IPS-11a (cell line): ENCODE data around the gene RRP36.
A peak's percentile ranks its signal among the peaks of the same experiment; 100 is the strongest.
"Not testable (repeated sequence)": the region's sequence is repeated elsewhere in the genome, so short reads cannot be mapped to it uniquely, and the experiment has no call there.

Source experiments
- H3K4me3 ChIP-seq: one replicate; pipeline ENCODE4 v1.5.1; 2013; ENCODE audit warnings: low read depth, low read length, control low read depth

RRP36 gene

GRCh38 chr6:43021270-43022047 is at the start of gene RRP36:
RRP36 (plus strand) TSS chr6:43021623; CDS start chr6:43021655, 32 bp downstream.
- peak within 1 kb of the TSS; percentile 99 for H3K4me3 ChIP-seq

GRCh38 chr6:42971746-42972327 is 49.6 kb upstream of the RRP36 start:
- no peak overlapping the region for H3K4me3 ChIP-seq

- no peak overlapping the region for H3K4me3 ChIP-seq
These were observed 47.5 kb upstream of the RRP36 start for GRCh38 chr6:42973926-42974325.

GRCh38 chr6:42974919-42975505 is 46.4 kb upstream of the RRP36 start:
- H3K4me3 ChIP-seq: no peak overlapping the region

GRCh38 chr6:42978487-42978838 is 43.0 kb upstream of the RRP36 start:
- H3K4me3 ChIP-seq: peak overlapping the region; percentile 70

- peak within 1 kb of the TSS; percentile 70 for H3K4me3 ChIP-seq
These were observed 42.4 kb upstream of the RRP36 start, which contains the start of gene PEX6 for GRCh38 chr6:42978839-42979522. PEX6 (minus strand) TSS chr6:42979181; CDS start chr6:42979150, 31 bp downstream.

- H3K4me3 ChIP-seq: peak overlapping the region; percentile 70
These were observed 41.8 kb upstream of the RRP36 start for GRCh38 chr6:42979523-42980177.

- no peak overlapping the region for H3K4me3 ChIP-seq
These were observed 39.6 kb upstream of the RRP36 start for GRCh38 chr6:42981836-42982235.

- peak within 1 kb of the TSS; percentile 75 for H3K4me3 ChIP-seq
These were observed 37.2 kb upstream of the RRP36 start, which contains the start of gene PPP2R5D for GRCh38 chr6:42984001-42984923. PPP2R5D (plus strand) TSS chr6:42984570; CDS start chr6:42984678, 108 bp downstream.

GRCh38 chr6:42984924-42985475 is 36.4 kb upstream of the RRP36 start:
- H3K4me3 ChIP-seq: peak overlapping the region; percentile 75

GRCh38 chr6:42987533-42988451 is 33.6 kb upstream of the RRP36 start:
- H3K4me3 ChIP-seq: no peak overlapping the region

- H3K4me3 ChIP-seq: no peak overlapping the region
These were observed 32.9 kb upstream of the RRP36 start for GRCh38 chr6:42988486-42989020.

GRCh38 chr6:42989923-42990322 is 31.5 kb upstream of the RRP36 start:
- H3K4me3 ChIP-seq: no peak overlapping the region

GRCh38 chr6:42993445-42993844 is 28.0 kb upstream of the RRP36 start:
- H3K4me3 ChIP-seq: no peak overlapping the region

- H3K4me3 ChIP-seq: no peak overlapping the region
These were observed 24.9 kb upstream of the RRP36 start for GRCh38 chr6:42996513-42996912.

GRCh38 chr6:42998205-42998604 is 23.2 kb upstream of the RRP36 start:
- not testable (repeated sequence) for H3K4me3 ChIP-seq

GRCh38 chr6:43001843-43002242 is 19.6 kb upstream of the RRP36 start:
- H3K4me3 ChIP-seq: no peak overlapping the region

GRCh38 chr6:43005844-43006243 is 15.6 kb upstream of the RRP36 start:
- no peak overlapping the region for H3K4me3 ChIP-seq
